ENCODE measurements around the gene ZNF175. TPM values are rescaled to one million over a fixed set of nuclear protein-coding genes. Genes with fewer than 3 reads are reported as not detected.

Gene ZNF175
- polyA plus RNA-seq, 1 donor (not counting 4 experiments of a cell fraction or from before 2014, with no cell fraction given) = 3.8 TPM

DNA sequence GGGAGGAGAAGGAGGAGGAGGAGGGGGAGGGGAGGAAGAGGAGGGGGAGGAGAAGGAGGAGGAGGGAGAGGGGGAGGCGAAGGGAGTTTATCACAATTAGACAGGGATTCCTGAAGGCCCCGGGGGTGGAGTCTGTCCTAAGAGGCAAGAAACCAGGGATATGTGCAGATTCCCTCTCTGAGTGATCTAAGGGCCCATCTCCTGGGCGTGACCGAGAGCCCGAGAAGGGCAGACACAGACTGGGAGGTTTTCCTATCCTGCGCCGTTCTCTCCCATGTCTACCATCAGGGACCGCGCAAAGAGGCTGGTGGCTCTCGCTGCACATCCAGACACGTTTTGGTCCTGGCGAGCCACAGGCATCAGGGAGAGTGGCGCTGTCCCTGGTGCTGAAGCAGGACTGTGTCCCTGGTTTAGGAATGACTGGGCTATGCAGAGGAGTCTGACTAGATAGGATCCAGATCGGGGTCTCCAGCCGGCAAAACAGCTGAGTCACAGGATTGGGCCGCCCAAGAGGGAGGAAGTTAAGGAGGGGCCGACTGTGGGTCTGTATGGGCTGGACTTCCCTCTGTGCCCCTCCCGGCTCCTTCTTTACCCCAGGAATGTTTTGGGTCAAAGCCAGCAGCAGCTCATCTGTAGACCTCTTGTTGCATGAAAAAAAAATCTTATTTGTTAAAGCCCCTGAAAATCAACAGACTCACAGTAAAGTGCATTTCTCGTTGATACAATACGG, 17.9 kb upstream of the ZNF175 start:
- Histone ChIP-seq H3K4me1 (ENCODE audit: control insufficient read depth, extremely low read depth, insufficient read depth, low read length) (no peaks in the 10 kb centered on the region), H3K36me3 (ENCODE audit: control insufficient read depth in 2 of 2, extremely low read depth in 1 of 2, insufficient read depth in 2 of 2, low read length in 2 of 2) (no peaks in the 10 kb centered on the region), H3K9me3 (ENCODE audit: control insufficient read depth, low read depth, low read length) (no peaks in the 10 kb centered on the region), H3K27ac (ENCODE audit: control insufficient read depth, insufficient read depth, low read length) (no peak overlapping the region), H3K79me2 (ENCODE audit: control insufficient read depth, insufficient read depth, low read length) (no peaks in the 10 kb centered on the region), H3K27me3 (ENCODE audit: control insufficient read depth, extremely low read depth, insufficient read depth, low read length) (no peaks in the 10 kb centered on the region), H2AFZ (ENCODE audit: control insufficient read depth, low read length) (no peak overlapping the region), H3K9me1 (ENCODE audit: control insufficient read depth, extremely low read depth, insufficient read depth, low read length) (no peaks in the 10 kb centered on the region), H3K4me3 (ENCODE audit: control insufficient read depth in 2 of 3, extremely low read depth in 1 of 3, insufficient read depth in 2 of 3, low read depth in 1 of 3, low read length in 3 of 3) (no peak overlapping the region), H3K9ac (ENCODE audit: control insufficient read depth, extremely low read depth, insufficient read depth, low read length) (no peak overlapping the region), H4K20me1 (ENCODE audit: control insufficient read depth, extremely low read depth, insufficient read depth, low read length) (no peaks in the 10 kb centered on the region), H3K4me2 (ENCODE audit: control insufficient read depth, extremely low read depth, insufficient read depth, low read depth, low read length) (no peak overlapping the region)
- TF ChIP-seq EZH2 (IDR thresholded peaks at IDR 0.05; ENCODE audit: low read length) (no peak), CTCF (optimal IDR thresholded peaks at IDR 0.05 in 1 of 3, IDR thresholded peaks at IDR 0.05 in 1 of 3, conservative IDR thresholded peaks at IDR 0.05 in 1 of 3; ENCODE audit: extremely low read depth in 1 of 3, insufficient read depth in 2 of 3, low read length in 3 of 3) (no peak)
- DNase-seq (ENCODE audit: low read depth, low spot score) (no peak), FAIRE-seq (no peak)
- dilution Hi-C loops (cut with MboI; ENCODE audit: extremely low pct_ligation_motif_present, low sequenced_read_pairs) = no loop called here

GRCh38 chr19:51559240-51559639, 11.8 kb upstream of the ZNF175 start:
- TF ChIP-seq CTCF (optimal IDR thresholded peaks at IDR 0.05 in 1 of 3, IDR thresholded peaks at IDR 0.05 in 1 of 3, conservative IDR thresholded peaks at IDR 0.05 in 1 of 3; ENCODE audit: extremely low read depth in 1 of 3, insufficient read depth in 2 of 3, low read length in 3 of 3) = no peak
- no peak for TF ChIP-seq EZH2 (IDR thresholded peaks at IDR 0.05; ENCODE audit: low read length)
- no peaks in the 10 kb centered on the region for H3K4me1 ChIP-seq (ENCODE audit: control insufficient read depth, extremely low read depth, insufficient read depth, low read length)
- H3K36me3 ChIP-seq (ENCODE audit: control insufficient read depth in 2 of 2, extremely low read depth in 1 of 2, insufficient read depth in 2 of 2, low read length in 2 of 2) = no peaks in the 10 kb centered on the region
- H3K9me3 ChIP-seq (ENCODE audit: control insufficient read depth, low read depth, low read length) = no peaks in the 10 kb centered on the region
- H3K27me3 ChIP-seq (ENCODE audit: control insufficient read depth, extremely low read depth, insufficient read depth, low read length) = no peaks in the 10 kb centered on the region
- H2AFZ ChIP-seq (ENCODE audit: control insufficient read depth, low read length) = no peak overlapping the region
- no peaks in the 10 kb centered on the region for H3K79me2 ChIP-seq (ENCODE audit: control insufficient read depth, insufficient read depth, low read length)
- no peaks in the 10 kb centered on the region for H4K20me1 ChIP-seq (ENCODE audit: control insufficient read depth, extremely low read depth, insufficient read depth, low read length)
- H3K27ac ChIP-seq (ENCODE audit: control insufficient read depth, insufficient read depth, low read length) = no peak overlapping the region
- H3K4me2 ChIP-seq (ENCODE audit: control insufficient read depth, extremely low read depth, insufficient read depth, low read depth, low read length) = no peak overlapping the region
- dilution Hi-C loops (cut with MboI; ENCODE audit: extremely low pct_ligation_motif_present, low sequenced_read_pairs) = no loop called here
- no peaks in the 10 kb centered on the region for H3K9me1 ChIP-seq (ENCODE audit: control insufficient read depth, extremely low read depth, insufficient read depth, low read length)
- DNase-seq (ENCODE audit: low read depth, low spot score) (no peak), FAIRE-seq (no peak)
- H3K4me3 ChIP-seq (ENCODE audit: control insufficient read depth in 2 of 3, extremely low read depth in 1 of 3, insufficient read depth in 2 of 3, low read depth in 1 of 3, low read length in 3 of 3) = no peak overlapping the region
- no peak overlapping the region for H3K9ac ChIP-seq (ENCODE audit: control insufficient read depth, extremely low read depth, insufficient read depth, low read length)
